IPS-15b (cell line): ENCODE measurements around the gene KRT75.

Source experiments
- H3K27me3 ChIP-seq: one replicate; pipeline ENCODE4 v1.6.1; 2013; ENCODE audit warnings: low read length; ENCODE audit not compliant: control insufficient read depth, insufficient read depth
- H3K36me3 ChIP-seq: one replicate; pipeline ENCODE4 v1.6.1; 2013; ENCODE audit warnings: low read length; ENCODE audit not compliant: control insufficient read depth, insufficient read depth
- H3K4me1 ChIP-seq: one replicate; pipeline ENCODE4 v1.6.1; 2013; ENCODE audit warnings: mild to moderate bottlenecking, low read length; ENCODE audit not compliant: control insufficient read depth, insufficient read depth
- H3K4me3 ChIP-seq: one replicate; pipeline ENCODE4 v1.5.1; 2013; ENCODE audit warnings: low read depth, low read length
- H3K9ac ChIP-seq: one replicate; pipeline ENCODE4 v1.6.1; 2013; ENCODE audit warnings: low read depth, mild to moderate bottlenecking, low read length
- H3K9me3 ChIP-seq: one replicate; pipeline ENCODE4 v1.6.1; 2013; ENCODE audit warnings: mild to moderate bottlenecking, low read length; ENCODE audit not compliant: control insufficient read depth, insufficient read depth

Gene KRT75

DNA sequence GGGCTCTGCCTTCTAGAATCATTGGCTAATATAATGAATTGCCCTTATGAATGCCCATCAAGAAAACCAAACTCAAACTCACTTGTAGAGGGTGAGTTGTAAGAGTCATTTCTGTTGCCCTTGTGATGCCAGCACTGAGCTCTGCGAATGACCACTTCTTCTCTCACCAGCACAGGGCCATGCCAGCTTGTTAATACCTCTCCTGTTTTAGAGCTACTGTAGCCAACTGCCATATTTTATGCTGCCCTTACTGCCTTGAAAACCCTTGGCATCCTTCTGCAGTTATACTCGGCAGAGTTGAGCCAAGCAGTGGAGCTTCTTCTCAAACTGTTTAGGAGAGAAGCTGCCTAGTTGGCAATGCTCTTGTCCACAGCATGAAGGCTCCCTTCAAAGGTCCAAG lies 8.1 kb downstream of the KRT75 start:
- no peaks in the 10 kb centered on the region for H3K27me3 ChIP-seq

DNA sequence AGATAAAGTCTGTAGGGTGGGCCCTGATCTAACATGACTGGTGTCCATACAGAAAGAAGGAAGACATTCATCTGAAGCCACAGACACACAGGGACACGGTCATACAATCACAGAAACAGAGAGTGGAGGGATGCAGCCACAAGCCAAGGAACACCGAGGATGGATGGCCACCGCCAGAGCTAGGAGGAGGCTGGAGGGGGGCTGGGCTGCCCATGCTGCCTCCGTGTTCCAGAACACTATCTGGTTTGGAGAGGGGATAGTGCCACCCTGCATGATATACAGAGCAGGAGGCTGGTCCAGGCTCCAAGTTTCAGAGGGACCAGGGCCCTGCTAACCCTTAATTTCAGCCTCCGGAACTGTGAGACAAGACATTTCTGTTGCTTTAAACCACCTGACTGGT lies 8.7 kb downstream of the KRT75 start:
- no peak overlapping the region for H3K4me3 ChIP-seq
- no peaks in the 10 kb centered on the region for H3K36me3 ChIP-seq
- H3K9ac ChIP-seq = no peak overlapping the region
- no peaks in the 10 kb centered on the region for H3K4me1 ChIP-seq
- no peaks in the 10 kb centered on the region for H3K27me3 ChIP-seq
- H3K9me3 ChIP-seq = no peaks in the 10 kb centered on the region

More for the DNA sequence above, 8.1 kb downstream of the KRT75 start:
- H3K9ac ChIP-seq = no peak overlapping the region
- H3K9me3 ChIP-seq = no peaks in the 10 kb centered on the region
- no peaks in the 10 kb centered on the region for H3K4me1 ChIP-seq
- no peak overlapping the region for H3K4me3 ChIP-seq
- H3K36me3 ChIP-seq = no peaks in the 10 kb centered on the region

DNA sequence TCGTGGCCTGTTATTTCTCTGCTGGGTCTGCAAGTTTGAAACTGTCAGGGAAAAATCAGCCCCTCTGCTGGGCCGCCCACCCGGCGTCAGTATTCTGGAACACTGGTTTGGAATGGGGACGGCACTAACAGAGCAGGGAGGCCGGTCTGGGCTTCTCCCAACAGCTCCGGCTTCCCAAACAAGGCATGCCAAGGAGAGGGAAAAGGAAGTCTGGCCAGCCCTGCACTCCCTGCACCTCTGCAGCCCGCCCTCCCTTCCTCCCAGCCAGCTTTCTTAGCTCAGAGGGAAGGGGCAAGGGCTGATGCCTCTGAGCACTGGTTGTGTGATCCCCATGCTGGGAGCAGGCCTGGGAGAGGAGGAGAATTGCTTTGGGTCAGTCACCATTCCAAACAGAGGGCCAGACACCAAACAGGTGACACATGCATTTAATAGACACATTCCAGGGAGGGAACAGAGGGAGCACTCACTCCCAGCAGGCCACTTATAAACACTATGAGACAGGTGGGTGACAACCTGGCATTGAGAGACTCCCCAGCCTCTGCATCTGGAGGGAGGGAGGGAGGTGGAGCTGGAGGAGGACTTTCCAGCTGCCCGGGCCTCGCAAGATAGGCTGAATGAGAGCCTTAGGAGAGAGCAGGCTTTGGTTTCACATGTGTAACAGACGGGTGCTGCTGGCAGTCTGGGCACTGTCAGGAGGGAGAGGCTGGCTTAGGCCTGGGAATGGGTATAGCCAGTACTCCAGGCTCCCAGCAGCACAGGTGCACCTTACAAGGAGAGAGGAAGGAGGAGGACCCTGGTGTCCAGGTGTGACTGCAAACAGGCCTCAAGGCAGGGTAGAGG lies 10.3 kb downstream of the KRT75 start:
- Histone ChIP-seq H3K9ac (no peak overlapping the region), H3K4me1 (no peaks in the 10 kb centered on the region), H3K9me3 (no peaks in the 10 kb centered on the region), H3K4me3 (no peak overlapping the region), H3K27me3 (no peaks in the 10 kb centered on the region), H3K36me3 (no peaks in the 10 kb centered on the region)

DNA sequence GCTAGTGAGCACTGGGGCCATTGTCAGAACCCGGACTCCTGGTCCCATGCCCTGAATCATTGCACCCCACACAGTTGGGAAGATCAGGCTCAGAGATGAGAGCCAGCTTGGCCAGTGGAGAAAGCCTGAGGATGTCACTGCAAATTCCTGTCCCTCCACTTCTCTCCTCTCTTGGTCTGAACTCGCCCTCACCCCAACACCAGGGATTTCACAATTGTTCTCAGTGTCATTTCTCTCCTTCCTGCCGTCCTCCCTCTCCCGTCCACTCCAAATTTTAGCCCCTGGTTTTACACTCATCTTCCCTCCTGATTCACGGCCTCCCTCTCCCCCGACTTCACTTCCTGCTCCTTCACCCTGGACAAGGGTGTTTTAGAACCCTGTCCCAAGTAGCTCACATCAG lies 11.1 kb downstream of the KRT75 start:
- no peak overlapping the region for H3K4me3 ChIP-seq
- no peak overlapping the region for H3K9ac ChIP-seq
- H3K9me3 ChIP-seq = no peaks in the 10 kb centered on the region
- H3K27me3 ChIP-seq = no peaks in the 10 kb centered on the region
- no peaks in the 10 kb centered on the region for H3K4me1 ChIP-seq
- H3K36me3 ChIP-seq = no peaks in the 10 kb centered on the region

DNA sequence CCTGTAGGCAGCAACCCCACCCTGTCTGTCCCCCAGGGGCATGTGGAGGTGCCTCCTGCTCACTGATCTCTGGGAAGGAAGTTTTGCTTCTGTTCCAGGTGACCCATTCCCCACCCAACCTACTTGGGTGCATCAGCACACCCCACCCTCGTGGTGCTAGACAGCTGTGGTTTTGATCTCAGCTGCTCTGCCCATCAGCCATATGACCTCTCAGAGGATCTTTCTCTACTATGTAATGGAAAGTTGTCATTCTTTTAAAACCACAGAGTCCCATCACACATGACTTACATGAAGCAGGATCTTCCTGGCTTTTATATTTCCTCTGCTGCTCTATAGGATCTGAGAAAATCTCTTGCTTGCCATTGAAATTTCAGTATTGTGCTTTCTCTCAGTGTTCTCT lies 14.5 kb downstream of the KRT75 start:
- no peak overlapping the region for H3K4me3 ChIP-seq
- no peaks in the 10 kb centered on the region for H3K27me3 ChIP-seq
- H3K9ac ChIP-seq = no peak overlapping the region
- no peaks in the 10 kb centered on the region for H3K9me3 ChIP-seq
- H3K4me1 ChIP-seq = no peaks in the 10 kb centered on the region
- no peaks in the 10 kb centered on the region for H3K36me3 ChIP-seq

DNA sequence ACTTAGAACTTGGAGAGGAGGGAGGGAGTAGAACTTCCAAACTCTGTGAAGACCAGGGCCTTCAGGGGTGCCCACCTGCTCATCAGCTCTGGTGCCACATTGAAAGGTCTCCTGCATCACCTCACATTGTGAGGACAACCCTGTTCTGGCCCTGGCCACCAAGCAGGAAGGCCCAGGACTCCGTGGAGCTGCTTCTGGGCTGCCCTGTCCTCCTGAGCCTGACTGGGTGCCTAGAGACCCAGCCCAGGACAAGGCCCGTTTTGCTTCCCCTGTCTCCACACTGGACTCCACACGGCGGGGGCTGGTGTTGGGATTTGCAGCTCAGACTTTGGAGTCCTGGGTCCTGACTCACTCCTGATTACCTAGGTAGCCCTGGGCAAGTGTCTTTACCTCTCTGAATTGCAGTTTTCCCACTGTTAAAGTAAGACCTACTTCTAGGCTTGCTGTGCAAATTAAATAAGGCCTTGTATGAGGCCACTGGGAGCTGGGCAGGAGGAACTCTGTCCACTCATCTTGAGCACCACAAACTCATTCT lies 15.5 kb downstream of the KRT75 start:
- Histone ChIP-seq H3K36me3 (no peaks in the 10 kb centered on the region), H3K27me3 (no peaks in the 10 kb centered on the region), H3K9me3 (no peaks in the 10 kb centered on the region), H3K4me3 (no peak overlapping the region), H3K9ac (no peak overlapping the region), H3K4me1 (no peaks in the 10 kb centered on the region)

DNA sequence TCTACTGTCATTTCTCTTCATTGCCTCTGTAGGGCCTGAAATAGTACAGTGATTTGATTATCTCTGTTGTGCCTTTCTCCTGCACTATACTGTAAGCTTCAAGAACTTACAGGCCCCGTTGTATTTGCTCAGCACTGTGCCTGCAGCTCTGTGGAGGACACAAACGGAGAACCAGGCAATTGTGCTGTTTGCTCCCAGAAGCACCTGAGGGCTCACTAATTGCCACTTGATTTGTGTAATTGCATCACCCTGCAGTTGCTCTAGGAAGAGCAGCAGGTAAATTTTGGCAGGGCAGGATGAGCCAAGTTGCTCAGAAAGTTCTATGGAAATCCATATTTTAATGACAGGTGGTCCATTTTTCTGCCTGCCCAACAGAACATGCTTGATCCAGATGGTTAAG lies 16.4 kb downstream of the KRT75 start:
- Histone ChIP-seq H3K4me1 (no peaks in the 10 kb centered on the region), H3K9me3 (no peaks in the 10 kb centered on the region), H3K9ac (no peak overlapping the region), H3K27me3 (no peaks in the 10 kb centered on the region), H3K36me3 (no peaks in the 10 kb centered on the region), H3K4me3 (no peak overlapping the region)

DNA sequence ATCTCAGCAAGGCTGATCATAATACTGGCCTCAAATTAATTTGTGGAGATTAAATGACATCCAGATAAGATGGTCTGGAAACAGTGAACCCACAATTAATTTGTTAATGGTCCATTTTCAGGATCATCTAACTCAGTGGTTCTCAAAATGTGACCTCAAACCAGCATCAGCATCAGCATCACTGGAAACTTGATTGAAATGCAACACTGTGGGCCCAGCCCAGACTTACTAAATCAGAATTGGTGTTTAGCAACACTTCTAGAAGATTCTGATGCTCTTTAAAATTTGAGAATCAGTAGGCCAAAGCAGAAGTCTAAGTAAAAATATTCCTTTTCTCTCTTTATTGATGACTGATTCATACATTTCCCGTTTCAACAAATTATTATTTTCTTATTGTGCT lies 17.4 kb downstream of the KRT75 start:
- Histone ChIP-seq H3K4me3 (no peak overlapping the region), H3K9ac (no peak overlapping the region), H3K9me3 (no peaks in the 10 kb centered on the region), H3K27me3 (no peaks in the 10 kb centered on the region), H3K4me1 (no peaks in the 10 kb centered on the region), H3K36me3 (no peaks in the 10 kb centered on the region)

DNA sequence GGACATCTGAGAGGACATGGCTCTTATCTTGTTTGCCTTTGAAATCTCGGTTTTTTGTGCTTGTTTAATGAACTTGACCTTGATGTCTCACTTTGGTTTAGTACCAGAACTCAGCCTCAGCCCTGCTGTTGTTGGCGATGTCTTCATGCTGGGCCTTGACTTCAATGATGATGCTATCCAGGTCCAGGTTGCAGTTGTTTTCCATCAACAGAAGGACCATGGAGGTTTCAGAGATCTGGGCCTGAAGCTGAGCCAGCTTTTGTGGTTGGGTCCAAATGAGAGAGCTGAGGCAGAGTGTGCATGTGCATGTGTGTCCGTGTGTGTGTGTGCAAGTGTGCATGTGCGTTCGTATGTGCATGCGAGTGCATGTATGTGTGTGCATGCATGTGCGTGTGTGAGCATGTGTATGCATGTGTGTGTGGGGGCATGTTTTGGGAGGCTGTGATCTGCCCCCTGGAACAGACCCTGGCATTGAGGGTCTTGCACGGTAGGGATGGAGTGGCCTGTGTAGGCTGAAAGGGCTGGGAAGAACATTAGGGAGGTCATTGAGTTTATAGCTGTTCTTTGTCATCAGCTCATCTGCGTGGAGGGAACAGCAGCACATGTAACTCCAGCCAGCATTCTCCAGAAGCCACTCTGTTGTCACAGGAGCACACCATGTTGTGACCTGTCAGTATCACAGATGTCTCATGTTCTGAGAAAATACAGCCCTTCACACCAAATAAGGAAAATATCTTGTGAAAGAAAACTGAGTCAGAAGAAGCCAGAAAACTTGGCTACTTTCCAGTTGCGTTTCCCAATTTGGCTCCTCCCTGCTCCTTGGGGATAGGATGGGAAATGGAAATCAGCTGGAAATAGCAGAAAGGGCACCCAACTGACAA lies 18.1 kb downstream of the KRT75 start:
- H3K4me1 ChIP-seq = no peaks in the 10 kb centered on the region

DNA sequence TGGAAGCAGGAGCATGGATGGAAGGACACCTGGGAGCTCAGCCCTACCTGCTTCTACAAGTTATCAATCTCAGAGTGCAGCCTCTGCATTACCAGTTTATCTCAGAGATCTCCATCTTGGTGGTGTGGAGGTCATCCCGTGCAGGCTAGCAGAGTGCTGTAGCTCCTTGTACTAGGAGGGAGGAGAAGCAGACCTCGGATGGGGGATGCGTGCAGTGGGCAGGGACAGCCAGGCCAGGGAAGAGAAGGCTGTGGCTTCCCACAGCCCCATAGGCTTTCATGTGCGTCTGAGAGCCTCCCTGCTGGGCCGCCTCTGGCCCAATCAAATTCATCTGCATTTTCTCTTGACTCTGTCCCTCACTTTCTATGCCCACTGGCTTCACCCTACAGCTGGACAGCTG lies 19.2 kb downstream of the KRT75 start:
- H3K9me3 ChIP-seq = no peaks in the 10 kb centered on the region
- H3K36me3 ChIP-seq = no peaks in the 10 kb centered on the region
- H3K4me3 ChIP-seq = no peak overlapping the region
- H3K4me1 ChIP-seq = no peaks in the 10 kb centered on the region
- no peaks in the 10 kb centered on the region for H3K27me3 ChIP-seq
- H3K9ac ChIP-seq = no peak overlapping the region

More for the DNA sequence above, 18.1 kb downstream of the KRT75 start:
- H3K4me3 ChIP-seq = no peak overlapping the region
- H3K27me3 ChIP-seq = no peaks in the 10 kb centered on the region
- no peaks in the 10 kb centered on the region for H3K36me3 ChIP-seq
- no peaks in the 10 kb centered on the region for H3K9me3 ChIP-seq
- no peak overlapping the region for H3K9ac ChIP-seq

DNA sequence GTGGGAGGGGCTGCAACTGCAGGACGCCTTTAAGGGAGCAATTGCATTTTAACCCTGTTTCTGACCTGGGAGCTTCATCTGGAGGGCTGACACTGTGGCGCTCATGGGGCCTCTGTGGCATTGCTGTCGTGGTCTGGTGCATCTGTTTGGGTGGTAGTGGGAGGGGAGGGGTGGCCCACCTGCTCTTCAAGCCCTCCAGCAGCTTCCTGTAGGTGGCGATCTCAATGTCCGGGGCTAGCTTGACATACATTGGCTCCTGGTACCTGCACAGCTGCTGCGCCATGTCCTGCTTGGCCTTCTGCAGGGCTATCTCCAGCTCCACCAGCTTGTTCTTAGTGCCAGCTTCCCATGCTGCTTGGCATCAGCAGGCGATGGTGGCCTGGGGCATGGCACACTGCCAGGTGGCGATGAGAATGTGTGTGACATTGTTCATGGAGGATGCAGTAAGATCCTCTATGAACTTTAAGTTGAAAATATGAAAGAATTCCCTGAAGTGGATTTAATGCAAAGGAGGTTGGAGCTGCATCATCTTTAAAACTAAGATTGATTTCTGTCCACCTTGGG lies 20.3 kb downstream of the KRT75 start:
- Histone ChIP-seq H3K36me3 (no peaks in the 10 kb centered on the region), H3K27me3 (no peaks in the 10 kb centered on the region), H3K4me3 (no peak overlapping the region), H3K9ac (no peak overlapping the region), H3K9me3 (no peaks in the 10 kb centered on the region), H3K4me1 (no peaks in the 10 kb centered on the region)
